GM21360 (cell line): ENCODE measurements around the gene EXOC4.
"Not testable (repeated sequence)": the region's sequence is repeated elsewhere in the genome, so short reads cannot be mapped to it uniquely, and the experiment has no call there.

ENCODE experiments used
- ATAC-seq: cut with Tn5 transposase; IDR thresholded peaks from one replicate; pipeline ENCODE4 v1.9.1; 2021; ENCODE audit warnings: mild to moderate bottlenecking, moderate library complexity; ENCODE audit not compliant: unreplicated experiment

Gene EXOC4

GRCh38 chr7:133957845-133958244 is 705.0 kb downstream of the EXOC4 start:
- no peak for ATAC-seq

- ATAC-seq, result no peak
Observed at GRCh38 chr7:133958822-133959221, 705.9 kb downstream of the EXOC4 start.

- no peak for ATAC-seq
Observed at GRCh38 chr7:133959505-133959904, 706.6 kb downstream of the EXOC4 start.

- ATAC-seq, result no peak
Observed at GRCh38 chr7:133961724-133962123, 708.8 kb downstream of the EXOC4 start.

- ATAC-seq, result no peak
Observed at GRCh38 chr7:133962646-133963045, 709.8 kb downstream of the EXOC4 start.

GRCh38 chr7:133963629-133964028 is 710.8 kb downstream of the EXOC4 start:
- ATAC-seq, result no peak

GRCh38 chr7:133971625-133972024 is 718.7 kb downstream of the EXOC4 start:
- ATAC-seq, result no peak

GRCh38 chr7:133973710-133974109 is 720.8 kb downstream of the EXOC4 start:
- ATAC-seq, result no peak

GRCh38 chr7:133975130-133975529 is 722.3 kb downstream of the EXOC4 start:
- ATAC-seq, result no peak

GRCh38 chr7:133976140-133976539 is 723.3 kb downstream of the EXOC4 start:
- no peak for ATAC-seq

GRCh38 chr7:133977409-133978274 is 724.8 kb downstream of the EXOC4 start:
- no peak for ATAC-seq

GRCh38 chr7:133978502-133979295 is 725.8 kb downstream of the EXOC4 start:
- no peak for ATAC-seq

- no peak for ATAC-seq
Observed at GRCh38 chr7:133980804-133981203, 727.9 kb downstream of the EXOC4 start.

GRCh38 chr7:133983685-133984419 is 731.0 kb downstream of the EXOC4 start:
- ATAC-seq, result no peak

- ATAC-seq, result no peak
Observed at GRCh38 chr7:133985300-133985699, 732.4 kb downstream of the EXOC4 start.

- no peak for ATAC-seq
Observed at GRCh38 chr7:133987582-133987981, 734.7 kb downstream of the EXOC4 start.

GRCh38 chr7:133993547-133993946 is 740.7 kb downstream of the EXOC4 start:
- ATAC-seq, result no peak

- ATAC-seq, result not testable (repeated sequence)
Observed at GRCh38 chr7:133994100-133994499, 741.2 kb downstream of the EXOC4 start.

GRCh38 chr7:133997463-133997862 is 744.6 kb downstream of the EXOC4 start:
- no peak for ATAC-seq

GRCh38 chr7:133999178-133999577 is 746.3 kb downstream of the EXOC4 start:
- ATAC-seq, result no peak

GRCh38 chr7:134004829-134005505 is 752.1 kb downstream of the EXOC4 start:
- no peak for ATAC-seq
